SU-DHL-6 (cell line): ENCODE measurements around the gene FCAMR.

Experiments used
- CTCF ChIP-seq: fragments of 200-600 bp; sonication (generic); IDR thresholded peaks from one replicate; pipeline ENCODE4 v1.5.1; 2017; ENCODE audit warnings: antibody characterized with exemption, mild to moderate bottlenecking, low read length, moderate library complexity; ENCODE audit not compliant: insufficient read depth, poor library complexity, severe bottlenecking
- EZH2phosphoT487 ChIP-seq: fragments of 200-600 bp; sonication (generic), shearing (Covaris generic); conservative IDR thresholded peaks from 2 replicates; pipeline ENCODE4 v1.6.1; 2018; ENCODE audit warnings: mild to moderate bottlenecking, antibody characterized with exemption, low read length, moderate library complexity, mixed read lengths

- no peak for TF ChIP-seq CTCF
- no peak for TF ChIP-seq EZH2phosphoT487
Measured at GRCh38 chr1:206946261-206946660, 24.0 kb downstream of the FCAMR start, which contains the start of gene PIGR.
